Brain pericyte (primary cell): ENCODE measurements around the gene ANKRD13C.
"Not testable (repeated sequence)": the region's sequence is repeated elsewhere in the genome, so short reads cannot be mapped to it uniquely, and the experiment has no call there.

Source experiments
- DNase-seq: peaks from one replicate; pipeline ENCODE4 v3.0.0-alpha.2; 2012; ENCODE audit warnings: low read depth, low spot score

Gene ANKRD13C

GRCh38 chr1:70354332-70355110 lies at the start of gene ANKRD13C:
TSS of gene ANKRD13C (minus strand) at chr1:70354722. CDS start at chr1:70354408, 314 bp downstream.
- peak; percentile 89 for DNase-seq

GRCh38 chr1:70403759-70404158 lies 49.2 kb upstream of the ANKRD13C start:
- no peak for DNase-seq

- no peak for DNase-seq
Measured at GRCh38 chr1:70401974-70402373, 47.5 kb upstream of the ANKRD13C start.

GRCh38 chr1:70400335-70400734 lies 45.8 kb upstream of the ANKRD13C start:
- DNase-seq = no peak

- no peak for DNase-seq
Measured at GRCh38 chr1:70397013-70397412, 42.5 kb upstream of the ANKRD13C start.

- DNase-seq = no peak
Measured at GRCh38 chr1:70396607-70397006, 42.1 kb upstream of the ANKRD13C start.

- no peak for DNase-seq
Measured at GRCh38 chr1:70392626-70393025, 38.1 kb upstream of the ANKRD13C start.

GRCh38 chr1:70387507-70387906 lies 33.0 kb upstream of the ANKRD13C start:
- no peak for DNase-seq

GRCh38 chr1:70386121-70386520 lies 31.6 kb upstream of the ANKRD13C start:
- no peak for DNase-seq

- no peak for DNase-seq
Measured at GRCh38 chr1:70385477-70385876, 31.0 kb upstream of the ANKRD13C start.

GRCh38 chr1:70384542-70384941 lies 30.0 kb upstream of the ANKRD13C start:
- DNase-seq = no peak

GRCh38 chr1:70383483-70383882 lies 29.0 kb upstream of the ANKRD13C start:
- no peak for DNase-seq

GRCh38 chr1:70382682-70383081 lies 28.2 kb upstream of the ANKRD13C start:
- no peak for DNase-seq

GRCh38 chr1:70376196-70376595 lies 21.7 kb upstream of the ANKRD13C start:
- no peak for DNase-seq

- DNase-seq = not testable (repeated sequence)
Measured at GRCh38 chr1:70373580-70373979, 19.1 kb upstream of the ANKRD13C start.

GRCh38 chr1:70372426-70372825 lies 17.9 kb upstream of the ANKRD13C start:
- no peak for DNase-seq

- not testable (repeated sequence) for DNase-seq
Measured at GRCh38 chr1:70371586-70371985, 17.1 kb upstream of the ANKRD13C start.

- DNase-seq = not testable (repeated sequence)
Measured at GRCh38 chr1:70367397-70367796, 12.9 kb upstream of the ANKRD13C start.

GRCh38 chr1:70366997-70367396 lies 12.5 kb upstream of the ANKRD13C start:
- not testable (repeated sequence) for DNase-seq

GRCh38 chr1:70366425-70366952 lies 12.0 kb upstream of the ANKRD13C start:
- DNase-seq = not testable (repeated sequence)

GRCh38 chr1:70364439-70364838 lies 9.9 kb upstream of the ANKRD13C start:
- no peak for DNase-seq

GRCh38 chr1:70361727-70362398 lies 7.3 kb upstream of the ANKRD13C start:
- no peak for DNase-seq

GRCh38 chr1:70360321-70360720 lies 5.8 kb upstream of the ANKRD13C start:
- no peak for DNase-seq
